HG03139 (cell line): ENCODE measurements around the gene COL13A1.

Experiments
- ATAC-seq: cut with Tn5 transposase; IDR thresholded peaks from one replicate; pipeline ENCODE4 v1.9.1; 2021; ENCODE audit not compliant: unreplicated experiment

COL13A1 gene

DNA sequence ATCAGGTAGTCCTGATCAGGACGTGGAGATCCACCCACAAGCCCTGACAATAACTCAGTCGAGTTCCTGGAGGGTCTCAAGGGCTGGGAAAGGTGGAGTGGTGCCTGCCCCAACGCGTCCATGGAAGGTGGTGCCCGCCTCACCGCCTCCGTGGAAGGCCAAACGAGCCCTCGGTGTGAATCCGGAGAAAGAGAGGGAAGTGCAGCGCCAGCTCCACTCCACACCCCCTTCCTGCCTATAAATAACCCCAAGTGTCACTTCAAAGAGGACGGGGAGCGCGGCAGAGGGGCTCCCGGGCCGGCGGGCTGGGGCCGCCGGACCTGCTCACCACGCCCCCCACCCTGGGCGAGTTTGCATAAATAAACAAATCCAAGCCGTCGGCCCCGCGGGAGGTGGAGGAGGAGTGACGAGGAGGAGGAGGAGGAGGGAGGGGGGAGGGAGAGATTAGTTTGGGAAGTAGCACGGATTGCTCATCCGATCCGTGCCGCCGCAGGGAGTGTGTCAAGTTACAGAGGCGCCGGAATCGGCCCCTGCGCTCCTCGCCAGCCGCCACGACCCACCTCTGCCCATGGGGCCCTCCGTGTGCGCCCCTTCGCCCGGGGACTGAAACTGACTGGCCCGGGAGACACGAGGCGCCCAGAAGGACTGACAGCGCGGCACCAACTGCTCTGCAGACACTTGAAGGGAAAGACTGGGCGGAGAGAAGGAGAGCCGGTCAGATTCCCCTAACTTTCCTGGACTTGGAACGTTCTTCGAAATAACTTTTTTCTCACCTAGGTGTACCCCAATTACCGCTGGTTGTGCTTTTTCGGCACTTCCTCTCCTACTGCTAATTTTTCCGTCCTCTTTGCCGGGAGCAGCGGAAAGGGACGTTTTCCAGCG lies at the start of gene COL13A1:
Gene COL13A1, plus strand, starts transcription at position 473 of the 882 bp plus-strand sequence. CDS start 518 bp downstream, outside the sequence.
- no peak for ATAC-seq

DNA sequence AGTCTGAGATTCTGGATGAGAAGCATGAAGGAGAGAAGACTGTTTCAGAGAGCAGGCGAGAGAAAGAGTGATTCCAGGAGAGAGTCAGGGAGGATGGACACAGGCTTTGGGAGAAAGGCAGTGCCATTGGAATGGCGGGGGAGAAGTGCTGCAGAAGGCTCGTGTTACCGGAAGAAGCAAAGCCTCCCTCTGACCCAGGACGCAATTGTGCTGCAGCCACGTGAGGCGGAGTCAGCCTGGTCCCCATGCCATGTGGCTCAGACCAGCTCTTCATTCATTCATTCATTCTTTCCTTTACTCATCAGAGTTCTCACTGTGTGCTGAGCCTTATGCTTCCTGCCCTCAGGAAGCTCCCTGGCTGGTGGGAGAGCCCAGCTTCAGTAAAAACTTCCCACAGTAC lies 49.2 kb upstream of the COL13A1 start:
- no peak for ATAC-seq

DNA sequence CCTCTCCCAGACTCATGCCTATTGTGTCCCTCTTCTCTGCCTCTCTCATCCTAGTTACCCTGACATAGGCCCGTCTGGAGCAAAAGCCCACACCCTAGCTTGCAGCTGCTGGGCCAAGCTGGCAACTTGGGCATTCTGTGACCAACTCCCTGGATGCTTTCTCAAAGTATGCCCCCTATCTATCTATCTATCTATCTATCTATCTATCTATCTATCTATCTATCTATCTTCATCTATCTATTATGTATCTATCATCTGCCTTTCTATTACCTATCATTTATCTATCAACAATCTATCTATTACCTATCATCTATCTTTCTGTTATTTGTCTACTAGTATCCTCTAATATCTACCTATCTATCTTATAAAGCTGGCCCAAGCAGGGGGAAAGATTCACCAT lies 45.4 kb upstream of the COL13A1 start:
- no peak for ATAC-seq

DNA sequence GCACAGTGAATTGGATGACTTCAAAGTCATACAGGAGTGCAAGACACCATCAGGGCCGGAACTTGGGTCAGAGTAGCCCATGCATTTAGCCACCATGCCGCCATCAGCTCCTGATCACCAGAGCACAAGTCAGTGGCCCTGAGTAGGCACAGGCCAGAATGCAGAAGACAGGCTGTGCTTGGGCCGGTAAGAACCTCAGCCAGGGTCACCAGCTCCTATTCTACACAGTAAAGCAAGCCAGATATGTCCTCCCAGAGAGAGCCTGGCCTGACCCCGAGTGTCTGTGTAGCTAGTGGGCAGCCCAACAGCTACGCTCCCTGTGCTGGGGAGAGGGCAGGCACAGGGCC lies 44.5 kb upstream of the COL13A1 start:
- ATAC-seq: no peak

DNA sequence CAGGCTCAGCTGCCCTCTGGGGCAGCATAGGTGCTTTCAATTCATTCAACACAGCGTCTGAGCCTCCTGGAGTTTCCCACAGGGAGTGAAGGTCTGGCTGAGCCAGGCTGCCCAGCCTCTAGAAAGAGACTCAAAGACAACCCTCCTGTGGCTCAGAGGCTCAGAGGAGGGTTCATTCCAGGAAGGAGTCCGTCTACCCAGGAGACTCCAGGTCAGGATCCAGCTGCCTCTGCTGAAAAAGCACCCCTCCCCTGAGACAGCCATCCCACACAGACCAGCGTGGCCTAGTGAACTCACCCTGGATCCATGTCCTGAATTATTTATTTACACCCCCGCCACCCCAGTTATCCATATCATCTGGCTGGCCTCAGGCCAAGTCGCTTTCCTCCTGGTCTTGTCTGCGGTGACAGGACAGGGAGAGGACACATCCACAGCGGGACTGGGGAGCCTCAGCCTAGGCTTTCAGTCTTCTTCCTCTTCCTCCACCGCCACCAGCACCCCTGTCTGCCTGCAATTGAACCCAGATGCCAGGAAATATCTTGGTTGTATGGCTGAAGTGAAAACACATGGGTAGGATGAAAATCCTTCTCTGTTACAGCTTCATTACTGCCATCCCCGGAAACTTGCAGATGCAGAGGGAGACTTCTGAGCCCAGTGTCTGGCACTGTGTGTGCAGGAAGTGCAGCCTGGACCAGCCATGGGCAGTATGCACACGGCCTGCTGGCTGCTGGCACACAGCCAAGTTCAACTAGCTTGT lies 44.0 kb upstream of the COL13A1 start:
- no peak for ATAC-seq

DNA sequence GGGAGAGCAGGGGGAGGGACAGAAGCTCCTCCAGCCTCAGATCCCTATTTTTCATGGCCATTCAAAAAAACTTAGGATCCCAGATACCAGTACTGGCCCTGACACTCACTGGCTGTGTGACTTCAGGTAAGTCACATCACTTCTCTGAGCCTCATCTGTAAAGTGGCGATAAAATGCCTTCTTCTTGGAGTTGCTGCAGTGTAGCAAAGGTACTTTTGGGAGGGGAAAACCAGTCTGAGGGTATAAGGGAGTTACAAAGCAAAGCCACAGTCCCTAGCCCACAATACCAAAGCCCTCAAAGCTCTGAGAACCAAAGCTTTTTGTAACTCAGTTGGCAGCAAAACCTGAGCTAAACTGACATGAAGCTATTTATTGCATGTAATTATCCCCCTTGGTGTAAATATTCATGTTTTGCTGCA lies 43.4 kb upstream of the COL13A1 start:
- no peak for ATAC-seq

DNA sequence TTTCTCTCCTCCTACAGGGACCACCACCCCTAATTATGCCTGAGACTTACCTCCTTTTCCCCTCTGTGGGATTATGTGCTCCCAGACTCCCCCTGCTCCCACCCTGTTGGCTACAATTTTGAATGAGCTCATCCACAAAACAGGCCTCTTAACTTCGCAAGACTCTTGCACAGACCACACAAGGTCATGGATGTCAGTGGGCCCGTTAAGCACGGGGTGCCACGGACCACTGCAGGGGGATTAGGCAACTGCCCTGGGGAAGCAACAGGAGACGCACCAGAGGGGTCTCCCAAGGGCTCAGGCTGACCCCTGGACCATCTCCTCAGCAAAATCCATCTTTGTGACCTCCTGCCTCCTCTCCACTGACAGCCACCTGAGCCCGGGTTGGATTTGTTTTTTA lies 42.1 kb upstream of the COL13A1 start:
- no peak for ATAC-seq

DNA sequence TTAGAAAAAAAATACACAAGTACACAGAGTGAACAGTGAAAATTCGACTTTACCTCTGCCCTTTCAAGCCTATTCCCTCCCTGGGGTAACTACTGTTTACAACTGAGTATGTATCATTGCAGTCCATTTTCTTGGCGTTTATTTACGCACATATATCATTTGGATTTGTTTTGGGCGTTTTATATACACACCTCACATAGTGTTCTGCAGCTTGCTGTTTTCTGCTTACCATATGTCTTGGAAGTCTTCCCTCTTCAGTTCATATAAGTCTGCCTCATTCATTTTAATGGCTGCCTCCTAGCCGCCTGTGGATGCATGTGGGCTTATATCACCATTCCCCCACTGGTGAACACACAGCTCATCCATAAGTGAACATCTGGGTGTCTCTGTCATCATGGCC lies 41.6 kb upstream of the COL13A1 start:
- ATAC-seq: no peak

DNA sequence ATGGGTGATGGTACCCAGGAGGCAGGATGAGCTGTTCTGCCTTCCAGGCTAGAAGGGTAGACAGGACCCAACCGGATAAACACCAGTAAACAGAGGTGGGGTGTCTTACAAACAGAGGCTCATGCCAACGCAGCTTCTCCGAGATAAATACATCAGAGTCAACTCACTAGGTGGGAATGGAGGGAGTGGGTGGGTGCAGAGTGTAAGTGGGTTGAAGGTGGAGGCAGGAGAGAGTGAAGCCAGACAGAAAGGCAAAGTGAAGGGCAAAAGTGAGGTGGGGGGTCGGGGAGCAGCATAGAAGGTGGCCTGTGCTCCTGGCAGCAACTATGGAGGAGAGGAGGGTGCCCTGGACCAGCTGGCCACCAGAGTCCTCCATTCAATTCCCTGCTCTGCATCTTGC lies 40.4 kb upstream of the COL13A1 start:
- ATAC-seq: no peak

DNA sequence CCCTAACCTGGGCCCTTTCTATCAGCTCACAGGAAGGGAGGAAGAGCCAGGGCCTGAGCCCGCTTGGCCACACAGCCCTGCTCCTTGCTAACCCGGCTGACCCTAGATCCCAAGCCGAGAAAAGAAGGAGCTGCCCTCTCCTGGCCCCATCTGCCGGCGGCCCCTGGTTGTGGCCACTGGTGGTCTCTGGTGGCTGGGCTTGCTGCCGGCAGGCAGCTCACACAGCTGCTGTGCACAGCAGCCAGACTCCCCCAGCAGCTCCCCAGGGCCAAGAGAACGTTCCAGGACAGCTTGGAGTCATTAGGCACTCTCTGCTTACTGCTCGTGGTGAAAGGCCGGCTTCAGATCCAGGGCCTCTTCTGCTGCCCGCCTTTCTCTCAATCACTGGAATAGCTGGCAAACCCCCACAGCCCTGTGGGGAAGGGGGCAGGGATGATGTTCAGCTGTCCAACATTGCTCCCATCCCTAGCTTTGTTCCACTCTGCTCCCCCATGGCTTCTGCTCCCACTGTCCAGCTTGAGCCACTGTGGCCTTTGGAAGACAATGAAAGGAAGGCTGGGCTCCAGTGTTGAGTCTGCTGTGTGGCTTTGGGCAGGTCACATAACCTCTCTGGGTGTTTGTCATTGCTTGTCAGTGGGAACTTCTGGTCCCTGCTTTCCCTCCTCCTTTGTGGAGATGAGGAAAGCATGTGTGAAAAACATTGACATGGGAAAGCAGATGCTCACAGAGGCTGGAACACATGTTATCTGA lies 35.4 kb upstream of the COL13A1 start:
- no peak for ATAC-seq

DNA sequence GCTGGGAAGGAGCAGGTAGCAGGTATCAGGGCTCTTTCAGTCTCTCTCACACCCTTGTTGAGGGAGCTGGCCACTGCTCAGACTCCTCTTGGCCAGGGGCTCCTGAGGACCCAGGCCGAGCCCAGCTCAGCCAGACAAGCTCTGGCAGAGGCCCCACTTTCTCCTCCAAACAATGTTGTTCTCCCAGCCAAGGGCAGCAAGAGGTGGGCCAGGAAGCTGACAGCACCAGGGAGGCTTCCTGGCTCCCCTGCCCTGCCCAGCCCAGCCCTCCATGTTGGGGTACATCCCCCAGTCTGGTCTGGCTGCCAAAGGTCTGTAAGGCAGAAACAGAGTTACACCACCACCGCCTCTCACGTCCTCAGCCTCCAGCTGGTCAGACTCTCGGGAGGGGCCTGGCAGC lies 33.9 kb upstream of the COL13A1 start:
- no peak for ATAC-seq

DNA sequence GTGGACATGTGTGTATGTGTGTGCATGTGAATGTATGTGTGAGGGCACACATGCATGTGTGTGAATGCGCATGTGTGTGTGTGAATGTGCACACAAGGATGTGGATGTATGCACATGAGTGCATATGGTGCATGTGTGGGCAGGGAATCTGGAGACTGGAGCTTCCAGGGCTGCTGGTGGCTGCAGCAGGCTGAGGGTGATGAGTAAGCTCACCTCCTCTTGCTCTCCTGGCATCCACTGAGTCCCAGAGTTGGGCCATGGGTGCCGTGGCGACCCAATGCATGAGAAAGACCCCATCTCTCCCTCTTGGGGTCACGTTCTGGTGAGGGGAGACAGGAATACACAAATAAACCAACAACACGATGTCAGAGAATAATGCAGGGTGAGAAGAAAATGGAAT lies 33.3 kb upstream of the COL13A1 start:
- no peak for ATAC-seq

DNA sequence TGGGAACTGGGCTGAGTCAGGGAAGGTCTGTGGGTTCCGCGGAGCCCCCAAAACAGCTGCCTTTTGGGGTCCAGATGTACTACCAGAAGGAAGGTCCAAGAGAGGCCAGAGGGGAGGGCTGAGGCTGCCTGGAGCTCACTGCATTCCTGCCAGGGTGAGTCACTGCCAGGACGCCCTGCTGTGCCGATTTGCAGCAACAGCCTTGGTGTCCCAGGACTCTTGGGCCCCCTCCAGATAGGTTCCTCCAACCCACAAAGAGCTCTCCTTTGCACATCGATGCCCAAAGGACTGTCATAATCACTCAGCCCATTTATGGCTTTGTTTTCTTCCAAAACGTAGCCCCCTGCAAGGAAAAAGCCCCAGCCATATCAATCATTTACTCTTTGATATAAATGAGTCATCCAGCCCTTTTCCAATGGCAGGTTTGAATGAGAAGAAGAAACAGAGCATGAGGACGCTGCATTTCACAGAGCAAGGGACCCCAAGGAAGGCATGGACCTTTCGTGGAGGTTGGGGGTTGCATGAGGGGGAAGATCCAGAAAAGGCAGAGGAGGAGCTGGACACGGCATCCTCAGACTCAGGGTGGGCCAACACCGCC lies 32.2 kb upstream of the COL13A1 start:
- ATAC-seq: no peak

DNA sequence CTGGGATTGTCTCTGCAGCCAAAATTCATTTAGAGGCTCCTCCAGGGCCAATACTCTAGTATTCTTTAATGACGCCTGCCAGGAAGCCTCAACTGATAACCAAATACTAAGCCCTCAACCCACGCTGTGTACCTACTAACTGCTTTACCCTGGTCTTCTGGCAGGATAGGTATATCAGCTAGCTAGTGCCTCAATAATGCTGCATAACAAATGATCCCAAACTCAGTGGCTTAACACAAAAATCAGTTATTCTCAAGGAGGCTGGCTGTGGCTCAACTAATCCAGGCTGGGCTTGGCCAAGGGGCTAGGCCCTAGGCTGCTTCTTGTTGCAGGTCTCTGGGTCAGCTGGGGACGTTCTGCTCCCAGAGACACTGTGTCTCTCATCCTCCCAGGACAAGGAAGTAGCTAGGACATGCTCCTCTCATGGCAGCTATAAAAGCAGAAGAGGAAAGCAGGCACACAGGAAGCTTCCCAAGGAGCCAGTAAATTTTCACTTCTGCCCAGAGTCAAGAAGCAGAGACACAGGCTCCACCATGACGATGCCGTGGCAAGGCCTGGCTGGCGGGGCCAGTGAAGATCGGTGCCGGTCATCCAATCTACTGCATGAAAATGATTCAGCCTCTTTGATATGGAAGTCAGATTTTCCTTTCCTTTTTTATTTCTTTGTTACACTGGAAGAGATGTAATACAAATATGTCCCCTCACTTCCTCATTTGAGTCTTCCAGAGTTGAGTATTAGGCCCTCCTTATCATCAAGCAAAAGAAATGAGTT lies 28.6 kb upstream of the COL13A1 start:
- ATAC-seq: no peak

DNA sequence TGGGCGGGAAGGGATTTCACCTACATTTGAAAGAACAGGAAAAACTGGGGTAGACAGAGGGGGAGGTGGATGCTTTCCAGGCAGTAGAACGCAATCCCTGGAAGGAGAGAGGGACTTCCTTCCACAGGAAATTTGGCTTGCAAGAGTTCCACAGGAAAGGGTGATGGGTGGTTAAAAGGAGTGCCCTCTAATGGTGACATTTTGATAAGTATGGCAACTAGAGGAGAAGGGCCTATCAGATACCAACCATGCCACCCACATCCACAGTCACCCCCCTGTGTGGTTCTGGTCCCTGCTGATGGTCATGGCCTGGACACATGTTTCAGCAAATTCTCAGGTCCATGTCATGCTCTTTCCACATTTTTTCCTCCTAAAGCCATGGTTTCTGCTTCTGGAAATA lies 27.1 kb upstream of the COL13A1 start:
- no peak for ATAC-seq

DNA sequence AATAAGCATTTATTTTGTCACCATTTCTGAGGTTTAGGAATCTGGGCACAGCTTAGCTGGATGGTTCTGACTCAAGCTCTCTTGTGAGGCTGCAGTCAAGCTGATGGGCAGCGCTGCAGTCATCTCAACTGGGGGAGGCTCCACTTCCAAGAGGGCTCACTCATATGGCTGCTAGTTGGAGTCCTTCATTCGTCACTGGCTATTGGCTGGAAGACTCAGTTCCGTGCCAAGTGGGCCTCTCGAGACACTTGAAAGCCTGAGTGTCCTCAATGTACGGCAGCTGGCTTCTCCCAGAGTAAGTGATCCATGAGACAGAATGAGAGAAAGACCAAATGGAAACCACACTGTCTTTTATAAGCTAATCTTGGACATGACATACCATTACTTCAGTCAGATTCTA lies 21.6 kb upstream of the COL13A1 start:
- no peak for ATAC-seq

DNA sequence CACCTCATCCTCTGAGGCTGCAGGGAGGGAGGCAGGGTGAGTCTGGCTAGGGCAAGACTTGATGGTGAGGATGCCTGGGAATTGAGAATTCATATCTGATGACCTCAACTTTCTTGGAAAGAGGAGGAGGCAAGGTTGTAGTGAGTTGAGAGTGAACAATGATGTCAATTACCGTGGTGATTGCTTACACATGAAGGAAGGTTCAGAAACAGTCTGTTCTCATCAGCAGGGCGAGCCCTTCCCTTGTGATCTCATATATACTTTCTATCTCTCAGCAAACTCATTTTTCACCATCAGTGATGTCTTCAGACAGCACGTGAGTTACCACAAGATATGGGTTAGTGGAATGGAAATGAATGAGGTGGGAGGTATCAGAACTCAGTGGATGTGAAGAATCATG lies 20.1 kb upstream of the COL13A1 start:
- ATAC-seq: no peak

DNA sequence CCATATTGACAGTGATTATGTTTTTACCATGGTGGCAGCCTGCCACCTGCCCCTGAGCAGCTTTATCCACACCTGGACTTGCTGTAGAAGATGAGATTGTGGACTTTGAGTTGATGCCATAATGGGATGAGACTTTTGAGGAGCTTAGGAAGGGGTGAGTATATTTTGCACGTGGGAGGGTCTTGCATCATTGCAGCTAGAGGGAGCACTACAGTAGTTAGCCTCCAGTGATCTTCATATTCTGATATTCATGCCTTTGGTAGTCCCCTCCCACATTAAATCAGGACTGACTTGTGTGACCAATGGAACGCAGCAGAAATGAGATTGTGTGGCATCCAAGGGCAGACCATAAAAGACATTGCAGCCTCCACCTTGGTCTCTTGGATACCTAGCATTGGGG lies 18.2 kb upstream of the COL13A1 start:
- no peak for ATAC-seq

DNA sequence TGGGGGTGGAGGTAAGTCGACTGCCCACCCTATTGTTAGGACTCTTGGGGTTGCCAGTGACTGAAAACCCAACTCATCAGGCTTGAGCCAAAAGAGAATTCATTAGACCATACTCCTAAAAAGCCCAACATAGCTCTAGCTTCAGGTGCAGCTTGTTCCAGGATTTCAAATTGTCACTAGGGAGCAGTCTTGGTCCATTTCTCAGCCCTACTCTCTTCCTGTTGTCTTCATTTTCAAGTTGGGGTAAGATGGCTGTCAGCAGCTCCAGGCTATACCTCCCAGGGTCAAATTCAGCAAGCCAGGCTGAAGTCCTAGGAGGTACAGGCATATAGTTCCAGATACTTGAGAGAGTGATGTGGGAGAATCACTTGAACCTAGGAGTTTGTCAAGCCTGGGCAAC lies 14.9 kb upstream of the COL13A1 start:
- no peak for ATAC-seq

DNA sequence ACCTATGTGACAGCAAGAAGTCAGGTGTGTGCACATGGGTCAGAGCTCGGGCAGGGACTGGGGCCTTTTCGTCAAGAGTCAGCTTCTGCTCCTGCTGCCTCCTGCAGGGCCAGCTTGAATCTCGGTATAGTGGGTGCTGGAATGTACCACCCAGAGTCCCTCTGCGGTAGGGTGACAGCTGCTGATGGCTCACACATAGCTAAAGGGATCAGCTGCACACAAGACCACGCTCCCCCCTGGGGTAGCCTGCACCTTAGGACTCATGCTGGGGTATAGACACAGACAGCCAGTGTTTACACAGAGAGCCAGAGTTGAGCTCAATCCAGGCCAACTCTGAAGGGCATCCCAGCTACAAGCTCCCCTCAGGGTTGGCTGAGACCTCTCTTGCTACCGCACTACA lies 14.0 kb upstream of the COL13A1 start:
- no peak for ATAC-seq

DNA sequence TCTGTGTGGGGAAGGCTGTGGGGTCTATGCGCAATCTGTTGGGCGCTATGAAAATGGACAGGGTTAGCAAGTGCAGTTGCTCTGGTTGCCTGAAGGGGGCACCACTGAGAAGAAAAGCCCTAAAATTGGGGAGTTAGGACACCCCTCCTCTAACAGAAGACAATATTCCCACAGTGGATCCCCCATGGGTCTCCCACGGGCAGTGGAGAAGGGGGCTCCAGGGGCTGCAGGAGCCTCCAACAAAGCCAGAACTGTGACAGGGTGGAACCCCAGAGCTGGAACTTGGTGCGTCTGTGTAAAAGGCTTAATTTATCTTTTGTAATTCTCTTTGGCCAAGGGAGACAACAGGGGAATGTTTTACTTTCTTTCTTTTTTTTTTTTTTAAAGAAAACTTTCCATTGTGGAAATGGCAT lies 12.5 kb upstream of the COL13A1 start:
- no peak for ATAC-seq
